HG02588 (cell line): ENCODE data around the gene CSTB.
"Not testable (repeated sequence)": the region's sequence is repeated elsewhere in the genome, so short reads cannot be mapped to it uniquely, and the experiment has no call there.

Experiments used
- ATAC-seq: cut with Tn5 transposase; IDR thresholded peaks from one replicate; pipeline ENCODE4 v1.9.1; 2021; ENCODE audit warnings: mild to moderate bottlenecking, moderate library complexity; ENCODE audit not compliant: unreplicated experiment

Gene CSTB

DNA sequence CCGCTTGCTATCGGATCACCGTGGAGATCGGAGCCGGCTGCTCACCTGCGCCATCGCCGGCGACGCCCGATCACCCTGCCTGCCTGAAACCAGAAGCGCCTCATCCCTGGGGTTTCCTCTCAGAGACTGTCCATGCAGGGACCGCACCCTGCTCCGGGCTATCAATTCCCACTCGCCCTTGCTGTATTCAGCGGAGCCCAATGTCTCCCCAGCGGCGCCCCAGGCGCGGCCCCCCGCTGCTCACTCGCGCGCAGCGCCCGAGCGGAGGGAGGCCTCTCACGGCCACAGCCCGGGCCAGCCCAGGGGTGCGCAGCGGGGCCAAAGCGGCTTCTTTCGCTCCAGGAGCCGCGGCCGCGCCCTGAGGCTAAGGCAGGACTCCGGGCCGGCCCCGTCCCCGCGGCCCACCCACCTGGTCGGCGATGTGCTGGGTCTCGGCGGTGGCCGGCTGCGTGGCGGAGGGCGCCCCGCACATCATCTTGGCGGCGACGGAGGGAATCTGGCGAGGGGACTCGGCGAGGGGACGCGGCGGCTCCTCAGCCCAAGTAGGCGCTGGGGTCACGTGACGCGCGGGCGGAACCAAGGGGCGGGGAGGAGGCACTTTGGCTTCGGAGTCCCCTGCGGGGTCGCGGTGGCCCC is at the start of gene CSTB:
TSS of gene CSTB (minus strand) at position 514 of the 636 bp plus-strand sequence. CDS start at position 475, 39 bp downstream.
- ATAC-seq = peak; percentile 61

- no peak for ATAC-seq
Measured at GRCh38 chr21:43825242-43825935, 49.3 kb upstream of the CSTB start.

GRCh38 chr21:43824333-43825241 is 48.5 kb upstream of the CSTB start:
- no peak for ATAC-seq

DNA sequence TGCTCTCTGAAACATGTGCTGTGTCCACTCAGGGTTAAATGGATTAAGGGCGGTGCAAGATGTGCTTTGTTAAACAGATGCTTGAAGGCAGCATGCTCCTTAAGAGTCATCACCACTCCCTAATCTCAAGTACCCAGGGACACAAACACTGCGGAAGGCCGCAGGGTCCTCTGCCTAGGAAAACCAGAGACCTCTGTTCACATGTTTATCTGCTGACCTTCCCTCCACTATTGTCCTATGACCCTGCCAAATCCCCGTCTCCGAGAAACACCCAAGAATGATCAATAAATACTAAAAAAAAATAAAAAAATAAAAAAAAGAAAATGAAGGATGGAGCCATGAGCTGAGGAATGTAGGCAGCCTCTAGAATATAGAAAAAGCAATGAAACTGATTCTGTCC is 46.6 kb upstream of the CSTB start:
- ATAC-seq = not testable (repeated sequence)

GRCh38 chr21:43822166-43822565 is 46.1 kb upstream of the CSTB start:
- not testable (repeated sequence) for ATAC-seq

- ATAC-seq = no peak
Measured at GRCh38 chr21:43820466-43820865, 44.4 kb upstream of the CSTB start.

- ATAC-seq = no peak
Measured at GRCh38 chr21:43819511-43820405, 43.6 kb upstream of the CSTB start.

DNA sequence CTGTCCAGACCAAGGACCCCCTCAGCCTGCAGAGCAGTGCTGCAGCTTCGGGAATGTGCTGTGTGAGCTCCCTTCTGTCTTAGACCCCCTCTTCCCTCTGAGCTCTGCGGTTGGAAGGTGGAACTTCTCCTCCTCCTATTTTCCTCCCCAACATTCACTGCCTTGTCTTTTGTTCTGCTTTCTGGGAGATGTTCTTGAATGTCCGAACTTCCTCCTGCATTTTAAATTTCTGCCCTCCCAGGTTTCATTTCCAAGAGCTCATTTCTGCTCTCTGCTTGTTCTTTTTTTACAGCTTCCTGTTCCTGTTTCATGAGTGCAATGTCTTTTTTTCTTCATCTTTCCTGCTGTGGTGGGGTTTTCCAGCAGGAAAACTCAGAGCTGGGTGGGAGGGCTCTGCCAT is 42.6 kb upstream of the CSTB start:
- ATAC-seq = no peak

DNA sequence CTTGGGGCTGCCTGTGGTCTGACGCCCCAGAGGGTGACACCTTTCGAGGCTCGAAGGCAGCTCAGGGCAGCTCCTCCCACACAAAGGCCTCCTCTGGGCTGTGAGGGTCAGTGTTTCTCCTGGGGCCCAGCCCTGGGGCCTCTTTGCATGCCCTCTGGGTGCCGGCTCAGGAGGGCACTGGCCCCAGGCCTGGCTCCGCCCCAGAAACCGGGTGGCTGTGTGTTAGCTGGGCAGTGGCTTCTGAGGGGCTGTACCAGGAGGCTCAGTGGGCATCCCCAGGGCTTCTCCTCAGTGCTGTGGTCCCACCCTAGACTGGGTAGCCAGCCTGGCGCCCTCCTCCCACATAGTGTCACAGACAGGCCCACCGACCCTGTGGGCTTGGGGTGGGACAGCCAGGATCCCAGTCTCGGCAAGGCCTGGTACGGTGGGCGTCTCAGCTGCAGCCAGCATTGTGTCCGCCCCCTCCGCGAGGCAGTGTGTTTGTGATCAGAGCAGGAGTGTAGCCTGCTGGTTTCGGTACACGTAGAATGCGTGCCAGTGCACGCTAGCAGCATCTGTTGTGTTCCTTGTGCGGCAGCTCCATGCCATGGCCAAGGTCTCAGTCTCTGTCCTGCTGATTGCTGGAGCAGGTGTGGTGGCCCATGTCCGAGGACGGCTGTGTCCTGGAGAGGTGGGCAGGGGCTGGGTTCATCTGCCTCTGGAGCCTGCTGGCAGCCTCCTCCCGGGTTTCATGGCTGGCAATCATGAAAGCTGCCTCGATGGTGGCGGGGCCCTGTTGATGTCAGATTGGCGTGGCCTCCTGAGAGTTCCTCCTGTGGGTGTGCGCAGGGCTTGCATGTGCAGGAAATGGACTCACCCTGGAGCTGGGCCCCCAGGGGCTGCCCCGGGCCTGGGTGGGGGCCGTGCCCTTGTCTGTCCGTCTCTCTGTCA is 41.3 kb upstream of the CSTB start:
- ATAC-seq = no peak

GRCh38 chr21:43816611-43817071 is 40.5 kb upstream of the CSTB start:
- no peak for ATAC-seq

- no peak for ATAC-seq
Measured at GRCh38 chr21:43815991-43816390, 39.9 kb upstream of the CSTB start.

- no peak for ATAC-seq
Measured at GRCh38 chr21:43815107-43815613, 39.1 kb upstream of the CSTB start.

DNA sequence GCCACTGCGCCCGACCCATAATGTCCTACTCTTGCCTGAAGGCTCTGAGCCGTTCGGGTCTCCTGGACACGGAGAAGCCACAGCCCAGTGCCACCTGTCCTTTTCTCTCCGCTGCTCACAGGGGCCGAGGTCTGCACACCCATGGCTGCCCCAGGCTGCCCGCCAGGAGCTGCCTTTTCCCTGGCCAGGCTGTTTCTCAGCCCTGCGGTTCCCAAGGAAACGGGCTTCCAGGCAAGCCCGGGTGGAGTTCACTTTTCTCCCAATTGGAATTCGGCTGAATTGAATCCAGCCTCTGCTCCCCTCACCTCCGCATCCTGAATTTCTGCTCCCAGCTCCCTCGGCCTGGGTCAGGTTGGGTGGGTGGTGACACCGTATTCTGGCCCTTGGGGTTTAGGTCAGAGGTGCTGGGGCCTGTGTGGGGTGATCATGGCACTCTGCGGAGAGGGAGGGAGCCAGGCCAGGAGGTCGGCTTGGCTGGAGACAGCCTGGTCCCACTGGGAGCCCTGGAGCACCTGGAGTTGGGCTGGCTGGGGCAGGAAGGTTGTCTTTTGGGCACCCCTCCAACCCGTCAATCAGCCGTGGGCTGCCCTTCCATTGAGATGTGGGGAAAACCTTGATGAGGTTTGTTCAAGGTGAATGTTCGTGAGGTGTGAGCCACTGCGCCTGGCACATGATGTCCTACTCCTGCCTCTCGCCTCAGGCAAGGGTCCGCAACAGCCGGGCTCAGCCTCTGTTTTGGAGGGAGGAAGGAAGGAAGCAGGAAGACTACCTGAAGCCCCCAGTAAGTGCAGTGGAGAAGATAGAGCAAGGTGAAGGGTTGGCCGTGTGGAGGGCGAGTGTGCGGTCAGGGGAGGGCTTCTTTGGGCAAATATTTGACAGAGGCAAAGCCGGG is 38.4 kb upstream of the CSTB start:
- ATAC-seq = no peak

DNA sequence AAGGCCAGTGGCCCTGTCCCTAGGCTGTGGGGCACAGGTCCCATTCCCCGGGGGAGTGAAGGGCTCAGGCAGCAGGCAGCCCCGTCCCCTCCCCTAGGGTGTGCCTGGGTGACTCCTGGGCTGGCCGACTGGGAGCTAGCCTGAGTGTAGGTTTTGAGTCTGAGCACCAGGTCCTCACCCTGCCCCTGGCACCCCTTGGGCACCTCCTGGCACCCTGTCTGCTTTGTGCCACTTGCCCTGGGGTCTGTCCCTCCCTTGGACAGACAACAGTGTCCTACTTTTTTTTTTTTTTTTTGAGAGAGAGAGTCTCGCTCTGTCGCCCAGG is 37.5 kb upstream of the CSTB start:
- no peak for ATAC-seq

DNA sequence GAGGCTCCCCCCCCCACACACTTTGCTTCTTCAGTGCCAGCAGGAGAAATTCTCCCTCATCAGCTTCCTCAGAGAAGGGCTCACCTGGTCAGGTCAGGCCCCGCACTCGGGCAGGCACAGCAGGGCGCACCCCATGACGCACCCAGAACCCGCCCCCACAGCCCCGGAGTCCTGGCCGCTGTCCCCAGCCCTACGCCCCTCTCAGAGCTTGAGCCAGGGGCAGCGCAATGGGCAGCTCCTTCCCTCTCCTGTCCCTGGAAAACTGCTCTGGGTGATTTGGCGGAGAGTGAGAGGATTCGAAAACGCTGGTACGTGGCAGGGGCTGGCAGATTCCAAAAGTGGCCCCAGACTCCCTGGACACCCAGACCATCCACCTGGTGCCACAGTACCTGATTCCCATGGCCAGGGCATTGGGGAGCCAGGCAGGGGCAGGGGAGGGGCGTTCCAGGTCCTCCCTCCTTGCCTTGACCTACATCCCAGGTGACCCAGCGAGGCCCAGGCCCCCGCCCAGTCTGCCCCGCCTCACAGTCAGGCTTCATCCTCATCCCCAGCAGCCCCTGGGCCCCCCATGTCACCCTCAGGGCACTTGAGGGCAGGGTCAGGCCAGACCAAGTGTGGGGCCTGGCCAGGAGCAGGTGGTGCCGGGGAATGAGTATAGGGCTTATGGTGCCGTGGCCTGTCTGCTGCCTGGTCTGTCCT is 37.0 kb upstream of the CSTB start:
- no peak for ATAC-seq

GRCh38 chr21:43812139-43812821 is 36.2 kb upstream of the CSTB start:
- ATAC-seq = no peak
